ENCODE results near the gene APBA2.

APBA2 gene

DNA sequence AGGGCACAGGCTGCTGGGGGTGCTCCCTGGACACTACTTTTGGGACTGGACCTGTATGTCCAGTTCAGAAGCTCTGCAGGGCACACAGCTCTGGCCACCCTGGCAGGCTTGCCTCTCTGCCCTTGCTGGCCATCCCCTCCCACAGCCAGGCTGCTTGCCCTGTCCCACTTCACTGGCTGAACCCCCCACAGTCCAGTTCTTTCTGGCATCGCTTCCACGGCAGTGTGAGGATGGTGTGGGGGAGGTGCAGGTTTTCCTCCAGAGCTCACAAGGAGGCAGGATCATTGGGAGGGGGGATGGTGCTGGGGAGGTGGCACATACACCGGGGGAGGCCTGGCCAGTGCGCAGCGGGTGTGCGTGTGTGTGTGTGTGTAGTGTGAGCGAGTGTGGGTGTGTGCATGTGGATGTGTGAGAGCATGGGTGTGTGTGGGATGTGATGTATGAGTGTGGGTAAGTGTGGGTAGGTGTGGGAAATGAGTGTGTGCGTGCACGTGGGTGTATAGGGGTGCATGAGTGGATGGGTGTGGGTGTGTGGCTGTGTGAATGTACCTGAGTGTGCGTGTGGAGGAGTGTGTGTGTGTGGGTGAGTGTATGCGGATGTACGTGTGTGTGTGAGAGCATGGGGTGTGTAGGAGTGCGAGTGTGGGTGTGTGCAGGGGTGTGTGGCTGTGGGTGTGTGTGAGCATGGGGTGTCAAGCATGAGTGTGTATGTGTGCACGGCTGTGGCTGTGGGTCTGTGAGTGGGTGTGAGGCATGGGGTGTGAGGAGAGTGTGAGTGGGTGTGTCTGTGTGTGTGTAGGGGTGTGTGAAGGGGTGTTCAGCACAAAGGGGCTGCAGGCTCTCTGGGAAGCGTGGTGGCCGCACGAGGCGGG lies 228.7 kb downstream of the APBA2 start:
- Histone ChIP-seq H3K4me2 (ENCODE audit: low read depth, low read length, poor library complexity, severe bottlenecking) (no peak overlapping the region), H3K9me3 (ENCODE audit: insufficient read depth, low read depth, low read length) (no peaks in the 10 kb centered on the region), H3K27me3 (ENCODE audit: insufficient read depth, low read length, poor library complexity, severe bottlenecking) (no peaks in the 10 kb centered on the region), H3K36me3 (ENCODE audit: insufficient read depth, low read length) (peaks cover 11% of the 10 kb centered on the region; the same call in 1 of the 2 replicates), H3K79me2 (ENCODE audit: insufficient read depth, low read length) (no peaks in the 10 kb centered on the region), H3K9me2 (replicated peaks; ENCODE audit: low read depth, low read length) (no peaks in the 10 kb centered on the region), H3K4me3 (ENCODE audit: low read length, poor library complexity, severe bottlenecking) (no peak overlapping the region), H3K4me1 (ENCODE audit: insufficient read depth, low read length, poor library complexity, severe bottlenecking) (no peaks in the 10 kb centered on the region), H4K20me1 (ENCODE audit: insufficient read depth, low read length, poor library complexity, severe bottlenecking) (no peaks in the 10 kb centered on the region), H3F3A (ENCODE audit: low read depth) (no peaks in the 10 kb centered on the region), H2AFZ (ENCODE audit: low read length) (no peak overlapping the region), H3K9ac (ENCODE audit: low read depth, low read length, poor library complexity, severe bottlenecking) (no peak overlapping the region)
- TF ChIP-seq EZH2phosphoT487 (IDR thresholded peaks at IDR 0.05; ENCODE audit: borderline replicate concordance): no peak
- TF ChIP-seq, protein P1, sequence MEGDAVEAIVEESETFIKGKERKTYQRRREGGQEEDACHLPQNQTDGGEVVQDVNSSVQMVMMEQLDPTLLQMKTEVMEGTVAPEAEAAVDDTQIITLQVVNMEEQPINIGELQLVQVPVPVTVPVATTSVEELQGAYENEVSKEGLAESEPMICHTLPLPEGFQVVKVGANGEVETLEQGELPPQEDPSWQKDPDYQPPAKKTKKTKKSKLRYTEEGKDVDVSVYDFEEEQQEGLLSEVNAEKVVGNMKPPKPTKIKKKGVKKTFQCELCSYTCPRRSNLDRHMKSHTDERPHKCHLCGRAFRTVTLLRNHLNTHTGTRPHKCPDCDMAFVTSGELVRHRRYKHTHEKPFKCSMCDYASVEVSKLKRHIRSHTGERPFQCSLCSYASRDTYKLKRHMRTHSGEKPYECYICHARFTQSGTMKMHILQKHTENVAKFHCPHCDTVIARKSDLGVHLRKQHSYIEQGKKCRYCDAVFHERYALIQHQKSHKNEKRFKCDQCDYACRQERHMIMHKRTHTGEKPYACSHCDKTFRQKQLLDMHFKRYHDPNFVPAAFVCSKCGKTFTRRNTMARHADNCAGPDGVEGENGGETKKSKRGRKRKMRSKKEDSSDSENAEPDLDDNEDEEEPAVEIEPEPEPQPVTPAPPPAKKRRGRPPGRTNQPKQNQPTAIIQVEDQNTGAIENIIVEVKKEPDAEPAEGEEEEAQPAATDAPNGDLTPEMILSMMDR (conservative IDR thresholded peaks at IDR 0.05; ENCODE audit: low read length): no peak

DNA sequence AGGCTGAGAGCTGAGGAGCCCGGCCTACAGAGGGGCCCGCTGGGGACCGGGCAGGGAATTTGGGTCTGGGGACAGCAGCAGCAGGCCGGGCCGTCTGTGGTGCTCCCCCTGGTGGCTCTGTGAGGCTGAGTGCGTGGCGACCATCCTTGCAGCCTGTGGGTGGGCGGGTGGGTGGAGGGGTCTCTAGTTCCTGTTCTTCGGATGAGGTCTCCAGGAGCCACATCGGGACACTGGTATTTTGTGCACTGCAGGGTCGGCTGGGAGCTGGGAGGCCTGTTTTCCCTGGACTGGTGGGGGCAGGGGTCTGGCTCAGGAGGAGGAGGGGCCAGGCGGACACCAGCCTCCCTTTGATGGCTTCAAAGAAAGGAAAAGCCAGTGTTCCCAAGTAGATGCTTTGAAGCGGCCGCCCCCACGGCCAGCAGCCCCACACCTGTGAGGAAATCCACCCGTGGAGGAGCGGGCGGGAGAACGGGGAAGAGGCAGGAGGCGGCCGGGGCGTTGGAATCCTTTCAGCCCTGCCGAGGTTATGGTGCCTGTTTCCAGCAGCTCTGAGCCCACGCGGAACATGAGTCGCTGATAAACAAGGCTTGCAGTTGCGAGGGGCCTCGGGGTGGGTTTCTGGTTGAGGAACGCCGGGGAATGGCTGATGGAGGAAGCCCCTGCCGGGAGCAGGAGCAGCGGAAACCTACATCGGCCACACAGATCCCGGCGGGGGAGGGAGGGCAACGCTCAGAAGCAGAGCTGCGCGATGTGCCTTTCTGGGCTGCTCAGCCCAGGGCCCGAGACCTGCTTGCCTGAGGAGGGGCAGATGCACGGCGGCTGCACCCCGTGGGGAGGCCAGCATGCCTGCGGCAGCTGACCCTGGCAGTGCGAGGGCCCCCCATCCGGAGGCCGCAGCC lies 229.6 kb downstream of the APBA2 start:
- Histone ChIP-seq H3F3A (ENCODE audit: low read depth) (no peaks in the 10 kb centered on the region), H3K9me2 (replicated peaks; ENCODE audit: low read depth, low read length) (no peaks in the 10 kb centered on the region), H3K79me2 (ENCODE audit: insufficient read depth, low read length) (no peaks in the 10 kb centered on the region), H2AFZ (ENCODE audit: low read length) (no peak overlapping the region), H4K20me1 (ENCODE audit: insufficient read depth, low read length, poor library complexity, severe bottlenecking) (no peaks in the 10 kb centered on the region), H3K9ac (ENCODE audit: low read depth, low read length, poor library complexity, severe bottlenecking) (no peak overlapping the region), H3K9me3 (ENCODE audit: insufficient read depth, low read depth, low read length) (no peaks in the 10 kb centered on the region), H3K4me3 (ENCODE audit: low read length, poor library complexity, severe bottlenecking) (no peak overlapping the region), H3K36me3 (ENCODE audit: insufficient read depth, low read length) (peaks cover 6% of the 10 kb centered on the region; the same call in 1 of the 2 replicates), H3K27me3 (ENCODE audit: insufficient read depth, low read length, poor library complexity, severe bottlenecking) (no peaks in the 10 kb centered on the region), H3K4me1 (ENCODE audit: insufficient read depth, low read length, poor library complexity, severe bottlenecking) (no peaks in the 10 kb centered on the region), H3K4me2 (ENCODE audit: low read depth, low read length, poor library complexity, severe bottlenecking) (no peak overlapping the region)
- no peak for TF ChIP-seq EZH2phosphoT487 (IDR thresholded peaks at IDR 0.05; ENCODE audit: borderline replicate concordance)
- TF ChIP-seq, protein P1 (conservative IDR thresholded peaks at IDR 0.05; ENCODE audit: low read length): peak; percentile 17; the same call in 1 of the 2 replicates

DNA sequence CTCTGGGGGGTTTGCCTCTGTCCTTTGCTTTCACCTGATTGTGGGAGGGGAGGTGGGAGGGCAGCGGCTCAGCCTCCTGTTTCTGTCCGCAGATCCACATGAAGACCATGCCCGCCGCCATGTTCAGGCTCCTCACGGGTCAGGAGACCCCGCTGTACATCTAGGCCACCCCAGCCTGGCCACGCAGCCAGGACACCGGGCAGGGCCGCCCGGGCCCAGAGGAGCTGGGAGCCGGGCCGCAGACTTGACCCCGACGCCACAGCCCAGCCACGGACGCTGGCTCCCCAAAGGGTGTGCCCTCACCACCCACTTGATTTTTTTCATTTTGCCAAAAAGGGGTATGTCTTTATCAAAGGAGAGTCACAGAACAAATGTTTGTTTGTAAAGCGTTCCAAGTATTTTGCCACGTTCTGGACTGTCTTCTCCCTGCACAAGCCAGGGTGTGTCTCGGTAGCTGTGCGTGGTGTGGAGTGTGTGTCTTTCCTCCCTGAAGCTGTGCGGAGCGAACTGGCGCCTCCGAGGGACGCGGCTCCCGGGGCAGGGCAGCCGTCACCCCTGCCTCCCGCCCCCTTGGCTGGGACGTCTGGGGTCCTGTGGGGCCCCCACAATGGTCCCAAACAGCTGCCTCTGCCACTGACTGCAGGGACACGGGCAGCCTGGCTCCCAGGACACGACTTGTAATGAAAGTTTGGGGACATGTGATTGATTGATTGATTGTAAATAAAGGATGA lies 231.4 kb downstream of the APBA2 start:
- TF ChIP-seq, protein P1 (conservative IDR thresholded peaks at IDR 0.05; ENCODE audit: low read length): no peak
- no peak for TF ChIP-seq EZH2phosphoT487 (IDR thresholded peaks at IDR 0.05; ENCODE audit: borderline replicate concordance)
- Histone ChIP-seq H2AFZ (ENCODE audit: low read length) (no peak overlapping the region), H3K9me2 (replicated peaks; ENCODE audit: low read depth, low read length) (no peaks in the 10 kb centered on the region), H3K4me3 (ENCODE audit: low read length, poor library complexity, severe bottlenecking) (no peak overlapping the region), H3F3A (ENCODE audit: low read depth) (no peaks in the 10 kb centered on the region), H3K79me2 (ENCODE audit: insufficient read depth, low read length) (no peaks in the 10 kb centered on the region), H4K20me1 (ENCODE audit: insufficient read depth, low read length, poor library complexity, severe bottlenecking) (no peaks in the 10 kb centered on the region), H3K9me3 (ENCODE audit: insufficient read depth, low read depth, low read length) (no peaks in the 10 kb centered on the region), H3K27me3 (ENCODE audit: insufficient read depth, low read length, poor library complexity, severe bottlenecking) (no peaks in the 10 kb centered on the region), H3K4me2 (ENCODE audit: low read depth, low read length, poor library complexity, severe bottlenecking) (no peak overlapping the region), H3K4me1 (ENCODE audit: insufficient read depth, low read length, poor library complexity, severe bottlenecking) (no peaks in the 10 kb centered on the region), H3K36me3 (ENCODE audit: insufficient read depth, low read length) (peaks cover 6% of the 10 kb centered on the region; the same call in 1 of the 2 replicates), H3K9ac (ENCODE audit: low read depth, low read length, poor library complexity, severe bottlenecking) (no peak overlapping the region)
